Measurements from ENCODE around the gene HNRNPR. TPM values are rescaled to one million over a fixed set of nuclear protein-coding genes. Genes with fewer than 3 reads are reported as not detected.

HNRNPR gene
- total and polyA plus RNA-seq, 2 of the 8 experiments (the other 6 are each of a cell fraction or from before 2014, with no cell fraction given): 110 to 214 TPM

- H3K4ac ChIP-seq (replicated peaks; ENCODE audit: insufficient read length, low read depth, low read length): no peak overlapping the region
- H3K9ac ChIP-seq (replicated peaks in 1 of 4; ENCODE audit: extremely low read depth in 1 of 4, low read depth in 3 of 4, low read length in 3 of 4): peak overlapping the region in 1 of 4 experiments; percentile 18; a peak in 1 of 7 replicates
- peak; percentile 19 for FAIRE-seq
- no peak for DNase-seq (ENCODE audit: low read depth in 1 of 2, low spot score in 2 of 2)
- H2BK120ac ChIP-seq (replicated peaks; ENCODE audit: low read depth, low read length): no peak overlapping the region
- H4K91ac ChIP-seq (replicated peaks; ENCODE audit: insufficient read length, low read length): no peak overlapping the region
- H2BK15ac ChIP-seq (ENCODE audit: low read length): no peak overlapping the region
- POLR2A ChIA-PET (ENCODE audit: partially characterized antibody): interaction anchor here (0.9 kb wide), 1 partner anchor 48 kb away, joined by 5 read pairs; the partner anchor contains the start of gene HNRNPR
- H2BK12ac ChIP-seq (ENCODE audit: low read depth, low read length): no peak overlapping the region; the same call in 1 of the 2 replicates
- no peak overlapping the region for H3K14ac ChIP-seq (ENCODE audit: insufficient read length)
- no peak overlapping the region for H2AFZ ChIP-seq (ENCODE audit: low read length)
- peaks cover 10% of the 10 kb centered on the region for H3K23me2 ChIP-seq (ENCODE audit: low read depth, low read length)
- H3K27me3 ChIP-seq (replicated peaks in 1 of 4; ENCODE audit: control insufficient read depth in 3 of 4, extremely low read depth in 1 of 4, insufficient read depth in 3 of 4, low read length in 3 of 4): peaks cover 25 to 78% (median 58%) of the 10 kb centered on the region in 4 experiments
- H4K20me1 ChIP-seq (replicated peaks in 1 of 2; ENCODE audit: control insufficient read depth in 1 of 2, insufficient read depth in 2 of 2, low read length in 2 of 2): peaks cover 4 to 10% of the 10 kb centered on the region in 2 experiments
- H3K27ac ChIP-seq (ENCODE audit: low read depth, low read length): no peak overlapping the region
- no peak for TF ChIP-seq NRF1 (IDR thresholded peaks at IDR 0.05; ENCODE audit: low read depth, low read length)
- TF ChIP-seq KDM4A (IDR thresholded peaks at IDR 0.05; ENCODE audit: low read depth, low read length, severe bottlenecking): no peak
- TF ChIP-seq SP1 (IDR thresholded peaks at IDR 0.05; ENCODE audit: low read depth, low read length): no peak
- TF ChIP-seq CTBP2 (IDR thresholded peaks at IDR 0.05; ENCODE audit: borderline replicate concordance, insufficient read depth, insufficient read length, low read length): no peak
- no peak overlapping the region for H4K5ac ChIP-seq (ENCODE audit: insufficient read length, low read depth, low read length)
- no peak overlapping the region for H2BK20ac ChIP-seq (ENCODE audit: low read length)
- H3K18ac ChIP-seq (ENCODE audit: extremely low read depth, low read length): no peak overlapping the region
- 64 to 100% methylated on average over 1 to 2 of the region's 2 CpGs for WGBS, 2 experiments (ENCODE audit: extremely low coverage in 1 of 2, insufficient coverage in 1 of 2, insufficient read length in 1 of 2, insufficient replicate concordance in 2 of 2, low coverage in 1 of 2, low lambda C conversion rate in 2 of 2, missing lambda C conversion rate in 1 of 2)
- peaks cover 4 to 8% of the 10 kb centered on the region in 2 experiments; a peak in 2 of 4 replicates for H3K9me3 ChIP-seq (ENCODE audit: insufficient read depth in 2 of 2, low read depth in 1 of 2, low read length in 1 of 2)
- H3K79me2 ChIP-seq (ENCODE audit: control insufficient read depth in 1 of 2, insufficient read depth in 2 of 2, low read length in 2 of 2): no peaks in the 10 kb centered on the region
- peaks cover 0 to 10% (median 4%) of the 10 kb centered on the region in 4 experiments; a peak in 6 of 7 replicates for H3K4me1 ChIP-seq (replicated peaks in 1 of 4; ENCODE audit: control insufficient read depth in 3 of 4, insufficient read depth in 4 of 4, low read length in 3 of 4)
- H3K79me1 ChIP-seq (ENCODE audit: low read depth, low read length): 0 out of 2 replicates have a peak, but pooled peaks cover 3% of the 10 kb centered on the region
- H2BK5ac ChIP-seq (ENCODE audit: low read depth, low read length): no peak overlapping the region
- CTCF ChIA-PET (ENCODE audit: partially characterized antibody): interaction anchor here (3.2 kb wide), 1 partner anchor 11 kb away, joined by 26 read pairs; no protein-coding TSS in a partner anchor
- no peaks in the 10 kb centered on the region for H3K36me3 ChIP-seq (ENCODE audit: control insufficient read depth in 2 of 4, insufficient read depth in 4 of 4, low read length in 3 of 4)
- H4K8ac ChIP-seq (ENCODE audit: extremely low read depth, insufficient read depth, low read length): no peak overlapping the region
- peak overlapping the region; percentile 4; the same call in 1 of the 2 replicates for H2AK5ac ChIP-seq (ENCODE audit: low read depth, low read length)
- H3K4me3 ChIP-seq (ENCODE audit: extremely low read depth in 1 of 4, insufficient read depth in 2 of 4, low read depth in 3 of 4, low read length in 4 of 4): no peak overlapping the region
- no peak overlapping the region; a peak in 1 of 4 replicates for H3K4me2 ChIP-seq (ENCODE audit: insufficient read depth in 1 of 2, low read depth in 2 of 2, low read length in 2 of 2)
- H3K56ac ChIP-seq (replicated peaks; ENCODE audit: insufficient read length, low read depth, low read length): peak overlapping the region; percentile 98
- no peak overlapping the region for H3K23ac ChIP-seq (ENCODE audit: insufficient read length)
Measured at GRCh38 chr1:23392125-23392855, 48.2 kb upstream of the HNRNPR start.
